ENCODE measurements around the gene CXCL1.

- TF ChIP-seq EZH2 (IDR thresholded peaks at IDR 0.05; ENCODE audit: low read length, unreplicated experiment) = no peak
- TF ChIP-seq CTCF (conservative IDR thresholded peaks at IDR 0.05; ENCODE audit: low read depth, low read length) = no peak
- no peak for TF ChIP-seq EZH2phosphoT487 (IDR thresholded peaks at IDR 0.05; ENCODE audit: borderline replicate concordance, low read length)
Observed at GRCh38 chr4:73866246-73866645, 2.9 kb upstream of the CXCL1 start.
